Measurements from ENCODE around the gene SDK1. TPM values are rescaled to one million over a fixed set of nuclear protein-coding genes. Genes with fewer than 3 reads are reported as not detected.
A peak's percentile ranks its signal among the peaks of the same experiment; 100 is the strongest.

The SDK1 gene
- total and polyA plus RNA-seq, 10 of the 15 experiments (the other 5 are each of a cell fraction or from before 2014, with no cell fraction given), result 0.14 to 0.33 TPM; not detected in 8

DNA sequence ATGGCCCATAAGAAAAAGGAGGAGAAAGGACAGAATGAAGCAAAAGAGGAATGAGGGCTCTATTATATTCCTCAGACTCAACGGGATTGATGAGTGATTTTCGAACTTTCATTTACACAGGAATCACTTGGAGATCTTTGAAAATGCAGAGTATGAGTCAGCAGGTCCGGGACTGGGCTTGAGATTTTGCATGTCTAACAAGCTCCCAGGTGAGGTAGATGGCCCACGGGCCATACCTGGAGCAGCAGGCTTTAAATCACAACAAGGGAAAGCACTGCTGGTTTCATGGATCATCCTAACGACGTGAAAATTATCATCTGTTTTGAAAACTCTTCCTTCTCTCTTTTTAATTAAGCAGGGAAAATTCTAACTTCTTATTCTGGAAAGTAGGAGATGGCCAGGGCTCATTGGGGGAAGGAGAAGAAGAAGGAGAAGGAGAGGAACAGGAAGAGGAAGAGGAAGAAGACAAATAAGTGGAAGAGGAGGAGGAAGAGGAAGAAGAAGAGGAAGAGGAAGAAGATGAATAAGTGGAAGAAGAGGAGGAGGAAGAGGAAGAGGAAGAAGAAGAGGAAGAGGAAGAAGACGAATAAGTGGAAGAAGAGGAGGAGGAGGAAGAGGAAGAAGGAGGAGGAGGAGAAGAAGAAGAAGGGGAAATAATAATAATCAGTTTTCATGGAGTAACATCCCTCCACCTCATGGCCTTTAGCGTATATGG, 3.8 kb upstream of the SDK1 start (continued):
- TF ChIP-seq HCFC1 (IDR thresholded peaks at IDR 0.05; ENCODE audit: low read length) (no peak), GATAD2B (conservative IDR thresholded peaks at IDR 0.05; ENCODE audit: low read depth) (no peak), CBX3 (IDR thresholded peaks at IDR 0.05; ENCODE audit: borderline replicate concordance, low read depth) (no peak), EZH2 (IDR thresholded peaks at IDR 0.05; ENCODE audit: borderline replicate concordance, control insufficient read depth, low read depth, low read length) (no peak), CREB1 (IDR thresholded peaks at IDR 0.05; ENCODE audit: low read depth) (no peak)

DNA sequence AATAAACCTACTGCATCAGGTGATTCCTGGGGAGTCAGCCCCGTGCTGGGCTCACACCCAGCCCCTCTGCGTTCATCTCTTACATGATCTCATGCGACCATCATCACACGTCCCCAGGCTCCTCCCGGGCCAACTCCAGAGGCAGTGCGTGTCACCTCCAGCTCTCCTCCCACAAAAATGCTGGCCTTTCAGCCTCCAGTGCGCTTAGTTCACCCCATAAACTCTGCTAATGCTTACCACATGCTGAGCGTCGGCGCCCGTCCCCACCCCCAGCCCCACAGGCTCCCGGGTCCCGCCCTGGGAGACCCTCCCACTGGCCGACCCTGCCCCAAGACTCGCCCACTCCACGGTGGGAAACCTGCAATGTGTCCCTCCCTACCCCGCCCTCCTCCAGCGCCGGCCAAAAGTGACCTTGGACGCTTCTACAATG, 816 bp upstream of the SDK1 start:
- Histone ChIP-seq H4K20me1 (ENCODE audit: control insufficient read depth, insufficient read depth) (no peaks in the 10 kb centered on the region; the same call in 1 of the 2 replicates), H3K4me2 (ENCODE audit: control insufficient read depth, insufficient read depth) (peak overlapping the region; percentile 68; the same call in 1 of the 2 replicates), H2AFZ (ENCODE audit: control insufficient read depth, low read depth, low read length) (0 out of 2 replicates have a peak overlapping the region, but pooled peaks have one; percentile 23), H3K79me2 (ENCODE audit: control insufficient read depth, insufficient read depth, low read length) (no peaks in the 10 kb centered on the region), H3K9ac (ENCODE audit: control insufficient read depth, insufficient read depth, low read length) (no peak overlapping the region), H3K36me3 (ENCODE audit: control insufficient read depth in 2 of 2, insufficient read depth in 2 of 2, low read length in 1 of 2) (no peaks in the 10 kb centered on the region), H3K4me1 (ENCODE audit: control insufficient read depth, insufficient read depth, low read length) (no peaks in the 10 kb centered on the region), H3K27me3 (replicated peaks in 1 of 2; ENCODE audit: control insufficient read depth in 2 of 2, insufficient read depth in 2 of 2, low read length in 1 of 2) (peaks cover 6 to 8% of the 10 kb centered on the region in 2 experiments; a peak in 3 of 4 replicates), H3K4me3 (peak overlapping the region; percentile 53; the same call in 1 of the 2 replicates), H3K9me3 (replicated peaks; ENCODE audit: control insufficient read depth, insufficient read depth, low read length) (no peaks in the 10 kb centered on the region), H3K27ac (ENCODE audit: control insufficient read depth, insufficient read depth) (no peak overlapping the region)
- in situ Hi-C loops (cut with MboI) (no loop called here), intact Hi-C loops (cut with micrococcal nuclease; ENCODE audit: unreplicated experiment) (no loop called here)
- TF ChIP-seq EED (IDR thresholded peaks at IDR 0.05; ENCODE audit: low read depth), result no peak
- no peak for FAIRE-seq
- WGBS (ENCODE audit: insufficient coverage, insufficient replicate concordance, low lambda C conversion rate, missing lambda C conversion rate), result 8% methylated on average over 16 of the region's 20 CpGs
- SMC1A ChIA-PET (ENCODE audit: uncharacterized antibody, unreplicated experiment), result no interaction called here
- CTCF ChIA-PET, result no interaction called here
- BruUV-seq (replicated peaks), result no TSS peak
- POLR2A ChIA-PET, result no interaction called here
- DNase-seq (ENCODE audit: low read depth, low spot score), result no peak
- no peak for ATAC-seq
- RAD21 ChIA-PET (ENCODE audit: unreplicated experiment), result interaction anchor here (0.7 kb wide), 1 partner anchor 89 kb away, joined by 6 read pairs; no protein-coding TSS in a partner anchor

GRCh38 chr7:3301449-3301731, 338 bp downstream of the SDK1 start:
- H3K9me3 ChIP-seq (replicated peaks; ENCODE audit: control insufficient read depth, insufficient read depth, low read length), result no peaks in the 10 kb centered on the region
- H4K20me1 ChIP-seq (ENCODE audit: control insufficient read depth, insufficient read depth), result no peaks in the 10 kb centered on the region; the same call in 1 of the 2 replicates
- no peak overlapping the region for H3K4me2 ChIP-seq (ENCODE audit: control insufficient read depth, insufficient read depth)
- no TSS peak for BruUV-seq (replicated peaks)
- no peak overlapping the region for H2AFZ ChIP-seq (ENCODE audit: control insufficient read depth, low read depth, low read length)
- no peaks in the 10 kb centered on the region for H3K79me2 ChIP-seq (ENCODE audit: control insufficient read depth, insufficient read depth, low read length)
- H3K36me3 ChIP-seq (ENCODE audit: control insufficient read depth in 2 of 2, insufficient read depth in 2 of 2, low read length in 1 of 2), result no peaks in the 10 kb centered on the region
- ChIA-PET SMC1A (ENCODE audit: uncharacterized antibody, unreplicated experiment) (no interaction called here), RAD21 (ENCODE audit: unreplicated experiment) (no interaction called here), POLR2A (no interaction called here), CTCF (no interaction called here)
- in situ Hi-C loops (cut with MboI), result no loop called here
- intact Hi-C loops (cut with micrococcal nuclease; ENCODE audit: unreplicated experiment), result no loop called here
- peaks cover 6 to 8% of the 10 kb centered on the region in 2 experiments; a peak in 3 of 4 replicates for H3K27me3 ChIP-seq (replicated peaks in 1 of 2; ENCODE audit: control insufficient read depth in 2 of 2, insufficient read depth in 2 of 2, low read length in 1 of 2)
- no peak overlapping the region for H3K4me3 ChIP-seq
- no peak overlapping the region for H3K27ac ChIP-seq (ENCODE audit: control insufficient read depth, insufficient read depth)
- WGBS (ENCODE audit: insufficient coverage, insufficient replicate concordance, low lambda C conversion rate, missing lambda C conversion rate), result 15% methylated on average over 17 of the region's 56 CpGs
- DNase-seq (ENCODE audit: low read depth, low spot score) (no peak), ATAC-seq (no peak), FAIRE-seq (no peak)
- no peaks in the 10 kb centered on the region for H3K4me1 ChIP-seq (ENCODE audit: control insufficient read depth, insufficient read depth, low read length)
- H3K9ac ChIP-seq (ENCODE audit: control insufficient read depth, insufficient read depth, low read length), result no peak overlapping the region
- TF ChIP-seq SMAD5 (IDR thresholded peaks at IDR 0.05; ENCODE audit: low read depth) (no peak), CHD2 (IDR thresholded peaks at IDR 0.05; ENCODE audit: borderline replicate concordance, low read depth, low read length) (no peak), SREBF2 (IDR thresholded peaks at IDR 0.05; ENCODE audit: low read length) (no peak), STAT3 (IDR thresholded peaks at IDR 0.05; ENCODE audit: low read depth, low read length) (no peak), ATF2 (IDR thresholded peaks at IDR 0.05; ENCODE audit: low read length) (no peak), IRF4 (IDR thresholded peaks at IDR 0.05; ENCODE audit: low read depth, low read length) (no peak), PML (IDR thresholded peaks at IDR 0.05; ENCODE audit: low read length) (no peak), MYC (IDR thresholded peaks at IDR 0.05; ENCODE audit: insufficient read depth, insufficient read length, insufficient replicate concordance, low read length, severe bottlenecking) (no peak)
- TF ChIP-seq, protein P1, sequence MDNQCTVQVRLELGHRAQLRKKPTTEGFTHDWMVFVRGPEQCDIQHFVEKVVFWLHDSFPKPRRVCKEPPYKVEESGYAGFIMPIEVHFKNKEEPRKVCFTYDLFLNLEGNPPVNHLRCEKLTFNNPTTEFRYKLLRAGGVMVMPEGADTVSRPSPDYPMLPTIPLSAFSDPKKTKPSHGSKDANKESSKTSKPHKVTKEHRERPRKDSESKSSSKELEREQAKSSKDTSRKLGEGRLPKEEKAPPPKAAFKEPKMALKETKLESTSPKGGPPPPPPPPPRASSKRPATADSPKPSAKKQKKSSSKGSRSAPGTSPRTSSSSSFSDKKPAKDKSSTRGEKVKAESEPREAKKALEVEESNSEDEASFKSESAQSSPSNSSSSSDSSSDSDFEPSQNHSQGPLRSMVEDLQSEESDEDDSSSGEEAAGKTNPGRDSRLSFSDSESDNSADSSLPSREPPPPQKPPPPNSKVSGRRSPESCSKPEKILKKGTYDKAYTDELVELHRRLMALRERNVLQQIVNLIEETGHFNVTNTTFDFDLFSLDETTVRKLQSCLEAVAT (IDR thresholded peaks at IDR 0.05), result no peak

Measured in GM12878 (cell line).